ENCODE measurements around the gene KIRREL3. TPM values are rescaled to one million over a fixed set of nuclear protein-coding genes. Genes with fewer than 3 reads are reported as not detected.

Gene KIRREL3
- total and polyA plus RNA-seq, 8 donors: 0.06 to 1.1 (median 0.26) TPM; not detected in 2

DNA sequence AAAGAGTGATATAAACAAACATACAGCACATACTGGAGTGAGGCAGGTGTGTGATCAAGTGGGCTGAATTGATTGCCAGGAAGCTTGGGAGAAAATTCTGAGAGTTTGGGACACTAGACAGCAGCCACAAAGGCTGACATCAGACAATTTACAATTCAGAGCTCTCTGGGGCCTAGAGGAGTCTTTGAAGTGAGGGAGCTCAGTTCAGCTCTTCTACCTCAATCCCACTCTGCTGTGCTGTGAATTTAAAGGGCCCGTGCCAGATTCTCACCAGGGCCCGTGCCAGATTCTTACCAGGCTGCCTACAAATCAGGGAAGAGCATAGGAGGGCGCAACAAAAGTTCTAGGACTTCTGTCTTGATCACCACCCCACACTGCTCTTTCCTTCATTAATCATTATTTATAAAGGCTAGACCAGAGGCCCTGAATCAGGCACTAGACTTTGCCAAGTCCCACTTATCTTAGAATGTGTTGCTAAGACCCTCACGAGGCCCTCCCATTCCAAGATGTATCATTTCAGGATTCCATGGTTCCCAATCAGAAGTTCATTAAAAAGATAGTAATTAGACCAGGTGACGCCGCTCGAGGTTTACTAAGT lies 112.4 kb downstream of the KIRREL3 start:
- no peaks in the 10 kb centered on the region for H3K36me3 ChIP-seq
- FAIRE-seq (no peak), DNase-seq (no peak), ATAC-seq (no peak)
- H3K27ac ChIP-seq: no peak overlapping the region
- no peaks in the 10 kb centered on the region for H3K27me3 ChIP-seq
- 73% methylated on average over 7 of the region's 7 CpGs for WGBS, 2 donors
- intact Hi-C loops (cut with DNase I): no loop called here
- no peaks in the 10 kb centered on the region for H3K9me3 ChIP-seq
- no peaks in the 10 kb centered on the region for H3K4me1 ChIP-seq
- TF ChIP-seq, protein P1, sequence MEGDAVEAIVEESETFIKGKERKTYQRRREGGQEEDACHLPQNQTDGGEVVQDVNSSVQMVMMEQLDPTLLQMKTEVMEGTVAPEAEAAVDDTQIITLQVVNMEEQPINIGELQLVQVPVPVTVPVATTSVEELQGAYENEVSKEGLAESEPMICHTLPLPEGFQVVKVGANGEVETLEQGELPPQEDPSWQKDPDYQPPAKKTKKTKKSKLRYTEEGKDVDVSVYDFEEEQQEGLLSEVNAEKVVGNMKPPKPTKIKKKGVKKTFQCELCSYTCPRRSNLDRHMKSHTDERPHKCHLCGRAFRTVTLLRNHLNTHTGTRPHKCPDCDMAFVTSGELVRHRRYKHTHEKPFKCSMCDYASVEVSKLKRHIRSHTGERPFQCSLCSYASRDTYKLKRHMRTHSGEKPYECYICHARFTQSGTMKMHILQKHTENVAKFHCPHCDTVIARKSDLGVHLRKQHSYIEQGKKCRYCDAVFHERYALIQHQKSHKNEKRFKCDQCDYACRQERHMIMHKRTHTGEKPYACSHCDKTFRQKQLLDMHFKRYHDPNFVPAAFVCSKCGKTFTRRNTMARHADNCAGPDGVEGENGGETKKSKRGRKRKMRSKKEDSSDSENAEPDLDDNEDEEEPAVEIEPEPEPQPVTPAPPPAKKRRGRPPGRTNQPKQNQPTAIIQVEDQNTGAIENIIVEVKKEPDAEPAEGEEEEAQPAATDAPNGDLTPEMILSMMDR (IDR thresholded peaks at IDR 0.05): no peak
- no peak overlapping the region for H3K4me3 ChIP-seq

DNA sequence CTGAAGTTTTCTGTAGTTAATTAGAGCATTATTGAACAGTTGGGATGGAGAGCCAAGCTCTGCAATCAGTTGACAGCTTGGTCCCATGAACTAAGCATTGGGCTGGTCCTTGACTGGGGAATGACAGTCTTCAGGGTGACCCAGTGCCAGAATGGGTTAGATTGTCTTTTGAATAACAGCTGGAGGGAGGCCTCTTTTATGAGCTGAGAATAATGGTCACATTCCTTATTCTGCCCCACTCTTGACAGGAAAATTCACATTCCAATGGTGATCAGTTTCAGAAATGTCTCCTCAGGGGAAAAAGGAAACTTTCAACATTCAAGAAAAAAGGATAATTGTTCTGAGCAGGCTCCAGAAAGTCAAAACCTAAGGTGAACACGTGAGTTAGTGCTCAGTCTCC lies 113.9 kb downstream of the KIRREL3 start:
- no peaks in the 10 kb centered on the region for H3K36me3 ChIP-seq
- no peak for FAIRE-seq
- 44 to 67% methylated on average over 1 of the region's 1 CpG for WGBS, 2 donors

DNA sequence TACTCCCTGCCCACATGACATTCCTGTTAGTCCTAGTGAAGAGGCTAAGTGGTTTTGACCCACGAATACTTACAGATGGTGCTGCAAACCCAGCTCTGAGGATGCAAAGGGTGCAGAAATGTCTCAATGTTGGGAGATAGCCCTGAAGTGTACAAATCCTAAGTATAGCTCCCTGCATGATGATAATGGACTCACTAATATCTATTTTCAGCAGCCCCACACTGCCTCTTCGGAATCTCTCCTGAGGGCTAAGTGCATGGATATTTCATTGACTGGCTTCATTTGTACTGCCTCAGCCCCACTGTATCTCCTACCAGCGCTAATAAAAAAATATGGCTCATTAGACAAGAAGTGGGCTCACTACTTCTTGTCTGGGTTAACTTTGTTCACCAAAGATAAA lies 114.5 kb downstream of the KIRREL3 start:
- Histone ChIP-seq H3K27me3 (no peaks in the 10 kb centered on the region), H3K4me3 (no peak overlapping the region), H3K9me3 (no peaks in the 10 kb centered on the region), H3K27ac (no peak overlapping the region), H3K36me3 (no peaks in the 10 kb centered on the region), H3K4me1 (no peaks in the 10 kb centered on the region)
- no peak for DNase-seq
- ATAC-seq: no peak
- no peak for FAIRE-seq
- WGBS, 2 donors: 60 to 73% methylated on average over 3 of the region's 3 CpGs
- TF ChIP-seq, protein P1 (IDR thresholded peaks at IDR 0.05): no peak
- intact Hi-C loops (cut with DNase I): no loop called here

More for the DNA sequence above, 113.9 kb downstream of the KIRREL3 start:
- Histone ChIP-seq H3K9me3 (no peaks in the 10 kb centered on the region), H3K4me3 (no peak overlapping the region), H3K27me3 (no peaks in the 10 kb centered on the region), H3K27ac (no peak overlapping the region), H3K4me1 (no peaks in the 10 kb centered on the region)
- no peak for ATAC-seq
- DNase-seq: no peak
- intact Hi-C loops (cut with DNase I): no loop called here
- TF ChIP-seq, protein P1 (IDR thresholded peaks at IDR 0.05): no peak

DNA sequence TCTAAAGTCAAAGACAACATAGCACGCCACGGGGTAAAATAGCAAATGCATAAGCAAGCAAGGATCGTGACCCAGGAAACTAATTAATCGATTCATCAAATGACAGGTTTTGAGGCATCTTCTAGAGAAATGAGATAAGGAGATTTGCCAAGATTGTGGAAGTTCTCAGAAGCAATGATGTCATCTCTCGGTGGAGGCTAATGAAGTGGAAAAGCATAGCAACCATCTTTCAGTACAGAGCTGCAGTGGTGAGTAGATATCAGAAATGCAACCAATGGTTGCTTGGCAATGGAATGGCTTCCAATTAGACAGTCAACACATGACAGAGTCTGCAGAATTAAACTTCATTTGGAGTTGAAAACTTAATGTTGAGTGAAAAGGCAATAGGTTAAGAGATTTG lies 116.0 kb downstream of the KIRREL3 start:
- H3K36me3 ChIP-seq: no peaks in the 10 kb centered on the region
- H3K27ac ChIP-seq: no peak overlapping the region
- no peaks in the 10 kb centered on the region for H3K27me3 ChIP-seq
- ATAC-seq (no peak), FAIRE-seq (no peak), DNase-seq (no peak)
- no peaks in the 10 kb centered on the region for H3K4me1 ChIP-seq
- H3K4me3 ChIP-seq: no peak overlapping the region
- H3K9me3 ChIP-seq: no peaks in the 10 kb centered on the region
- intact Hi-C loops (cut with DNase I): no loop called here
- TF ChIP-seq, protein P1 (IDR thresholded peaks at IDR 0.05): no peak
- WGBS, 2 donors: 66 to 72% methylated on average over 5 of the region's 5 CpGs

DNA sequence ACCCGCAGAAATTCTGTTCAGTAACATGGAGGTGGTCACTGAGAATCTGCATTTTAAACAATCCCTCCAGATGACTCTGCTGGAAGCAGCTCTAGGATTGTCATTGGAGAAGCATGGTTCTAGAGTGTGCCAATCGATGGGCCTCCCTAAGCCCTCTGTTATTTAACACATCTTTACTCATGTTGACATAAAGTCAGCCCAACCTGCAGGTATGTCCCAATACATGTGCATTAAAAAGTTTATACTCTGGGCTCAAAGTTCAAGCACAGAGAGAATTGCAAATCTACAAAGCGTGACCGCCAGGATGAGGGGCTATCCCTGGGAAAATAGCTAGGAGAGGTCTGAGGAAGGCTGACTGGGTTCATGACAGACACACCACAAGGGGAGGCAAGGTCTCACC lies 116.4 kb downstream of the KIRREL3 start:
- TF ChIP-seq, protein P1 (IDR thresholded peaks at IDR 0.05): no peak
- ATAC-seq: no peak
- intact Hi-C loops (cut with DNase I): no loop called here

More for the DNA sequence above, 116.4 kb downstream of the KIRREL3 start:
- FAIRE-seq (no peak), DNase-seq (no peak)
- H3K27ac ChIP-seq: no peak overlapping the region
- H3K9me3 ChIP-seq: no peaks in the 10 kb centered on the region
- H3K36me3 ChIP-seq: no peaks in the 10 kb centered on the region
- H3K27me3 ChIP-seq: no peaks in the 10 kb centered on the region
- H3K4me3 ChIP-seq: no peak overlapping the region
- no peaks in the 10 kb centered on the region for H3K4me1 ChIP-seq
- WGBS, 2 donors: 65 to 68% methylated on average over 4 of the region's 4 CpGs

Data from pancreas (tissue), 10 donors.